SK-N-SH (cell line): ENCODE measurements around the gene MAP7D2. TPM values are rescaled to one million over a fixed set of nuclear protein-coding genes. Genes with fewer than 3 reads are reported as not detected.

Experiments used
- CTCF ChIA-PET: fragments of 300-600, 350-600 bp; formaldehyde crosslinking; extraction: SDS; loops from one replicate; lab custom pipeline; 2021; lab: Yijun Ruan, JAX
- POLR2A ChIA-PET: fragments of 350-600 bp; sonication (Branson Sonifier 250); formaldehyde crosslinking; extraction: SDS; loops from one replicate; lab custom pipeline; 2020; ENCODE audit warnings: antibody characterized with exemption, inconsistent platforms; lab: Yijun Ruan, JAX
- DNase-seq: peaks from one replicate; pipeline ENCODE4 v3.0.0; 2012
- H2AFZ ChIP-seq: fragments of 200-600 bp; sonication (generic); 2 replicates; pipeline ENCODE4 v1.8.1; 2016; ENCODE audit warnings: antibody characterized with exemption, mild to moderate bottlenecking, low read depth
- H3F3A ChIP-seq: fragments of 200-600 bp; sonication (generic); replicated peaks from 2 replicates; pipeline ENCODE3; 2016; ENCODE audit warnings: antibody characterized with exemption, mild to moderate bottlenecking; ENCODE audit not compliant: insufficient read depth
- H3K27ac ChIP-seq, 2 experiments: fragments of 200-500 bp in 1 of 2; fragments of 200-600 bp in 1 of 2; sonication (Bioruptor generic) in 1 of 2; sonication (generic), shearing (Covaris generic) in 1 of 2; 2 replicates each; pipeline versions ENCODE4 v1.5.1 to v1.6.1; 2014 to 2016; ENCODE audit warnings: low read depth in 2 of 2, inconsistent platforms in 1 of 2, low read length in 1 of 2, mild to moderate bottlenecking in 1 of 2, mixed read lengths in 1 of 2
- H3K27me3 ChIP-seq: fragments of 200-600 bp; sonication (generic), shearing (Covaris generic); 2 replicates; pipeline ENCODE4 v1.6.1; 2016; ENCODE audit warnings: mixed run types; ENCODE audit not compliant: insufficient read depth
- H3K36me3 ChIP-seq, 2 experiments: fragments of 200-500 bp in 1 of 2; fragments of 200-600 bp in 1 of 2; sonication (Bioruptor generic) in 1 of 2; sonication (generic) in 1 of 2; replicated peaks in 1 of 2; 2 replicates each; pipeline versions ENCODE3 to v1.5.1; 2014 to 2016; ENCODE audit warnings: low read length in 1 of 2, mild to moderate bottlenecking in 1 of 2; ENCODE audit not compliant: insufficient read depth in 2 of 2, control insufficient read depth in 1 of 2
- H3K4me1 ChIP-seq, 2 experiments: fragments of 200-500 bp in 1 of 2; fragments of 200-600 bp in 1 of 2; sonication (Bioruptor generic) in 1 of 2; sonication (generic), shearing (Covaris generic) in 1 of 2; 2 replicates each; pipeline versions ENCODE4 v1.5.1 to v1.6.1; 2014 to 2016; ENCODE audit warnings: low read depth in 1 of 2, low read length in 1 of 2, mixed run types in 1 of 2; ENCODE audit not compliant: insufficient read depth in 2 of 2, control insufficient read depth in 1 of 2
- H3K4me2 ChIP-seq: fragments of 200-600 bp; sonication (generic), shearing (Covaris generic); 2 replicates; pipeline ENCODE4 v1.6.1; 2017; ENCODE audit warnings: mixed run types
- H3K4me3 ChIP-seq, 2 experiments: fragments of 200-500 bp in 1 of 2; fragments of 200-600 bp in 1 of 2; sonication (Bioruptor generic) in 1 of 2; sonication (generic), shearing (Covaris generic) in 1 of 2; 2 replicates each; pipeline versions ENCODE4 v1.5.1 to v1.8.1; 2014 to 2016; ENCODE audit warnings: low read depth in 2 of 2, inconsistent platforms in 1 of 2, low read length in 1 of 2, mild to moderate bottlenecking in 1 of 2, mixed read lengths in 1 of 2, moderate library complexity in 1 of 2
- H3K79me2 ChIP-seq: fragments of 200-600 bp; sonication (generic); 2 replicates; pipeline ENCODE4 v1.8.1; 2017; ENCODE audit warnings: mild to moderate bottlenecking; ENCODE audit not compliant: insufficient read depth
- H3K9ac ChIP-seq: fragments of 200-600 bp; sonication (generic); 2 replicates; pipeline ENCODE4 v1.6.1; 2017; ENCODE audit warnings: mixed run types
- H3K9me2 ChIP-seq: fragments of 200-600 bp; sonication (generic); 2 replicates; pipeline ENCODE4 v1.6.1; 2017; ENCODE audit warnings: mixed run types
- H3K9me3 ChIP-seq: fragments of 200-600 bp; sonication (generic); 2 replicates; pipeline ENCODE4 v1.6.1; 2017; ENCODE audit warnings: mixed run types, mild to moderate bottlenecking, moderate library complexity
- H4K20me1 ChIP-seq: fragments of 200-600 bp; sonication (generic); 2 replicates; pipeline ENCODE4 v1.6.1; 2017; ENCODE audit warnings: mild to moderate bottlenecking, mixed run types; ENCODE audit not compliant: insufficient read depth
- CHD2 ChIP-seq: fragments of 150-350 bp; IDR thresholded peaks from 2 replicates; pipeline ENCODE4 v1.6.1; 2018; ENCODE audit warnings: low read length; ENCODE audit not compliant: partially characterized antibody
- ELF1 ChIP-seq: IDR thresholded peaks from 2 replicates; pipeline ENCODE4 v1.4.0; 2012
- EP300 ChIP-seq, 2 experiments: IDR thresholded peaks; 2 replicates each; pipeline versions ENCODE4 v1.4.0 to v1.6.1; 2012; ENCODE audit warnings: borderline replicate concordance in 1 of 2, low read depth in 1 of 2, low read length in 1 of 2
- EZH2phosphoT487 ChIP-seq: fragments of 200-600 bp; sonication (generic); IDR thresholded peaks from 2 replicates; pipeline ENCODE4 v1.6.1; 2017; ENCODE audit warnings: low read depth, mixed run types, mild to moderate bottlenecking, antibody characterized with exemption, moderate library complexity, borderline replicate concordance
- FOXJ3 ChIP-seq: sonication (generic); formaldehyde crosslinking; IDR thresholded peaks from 2 replicates; pipeline ENCODE4 v1.5.1; 2020; ENCODE audit warnings: mild to moderate bottlenecking, missing genetic modification reagents
- GABPA ChIP-seq: IDR thresholded peaks from 2 replicates; pipeline ENCODE4 v1.4.0; 2012; ENCODE audit warnings: low read depth, mild to moderate bottlenecking
- MAX ChIP-seq: IDR thresholded peaks from 2 replicates; pipeline ENCODE4 v1.4.0; 2012; ENCODE audit warnings: low read depth
- MEF2A ChIP-seq: IDR thresholded peaks from 2 replicates; pipeline ENCODE4 v1.4.0; 2012; ENCODE audit warnings: low read depth, borderline replicate concordance
- MXI1 ChIP-seq: IDR thresholded peaks from 2 replicates; pipeline ENCODE4 v1.6.1; 2012; ENCODE audit warnings: mild to moderate bottlenecking, low read depth, low read length, improper control_type of control experiment
- NFIC ChIP-seq: IDR thresholded peaks from 2 replicates; pipeline ENCODE4 v1.4.0; 2012; ENCODE audit warnings: borderline replicate concordance
- NRF1 ChIP-seq: IDR thresholded peaks from 2 replicates; pipeline ENCODE4 v1.6.1; 2012; ENCODE audit warnings: low read depth, mild to moderate bottlenecking, low read length
- POLR2AphosphoS5 ChIP-seq: IDR thresholded peaks from 2 replicates; pipeline ENCODE4 v1.6.1; 2012; ENCODE audit warnings: low read depth, low read length
- RAD21 ChIP-seq: IDR thresholded peaks from 2 replicates; pipeline ENCODE4 v1.6.1; 2012; ENCODE audit warnings: mild to moderate bottlenecking, low read length
- RFX5 ChIP-seq: IDR thresholded peaks from 2 replicates; pipeline ENCODE4 v1.6.1; 2012; ENCODE audit warnings: mild to moderate bottlenecking, improper control_type of control experiment, low read length
- RXRA ChIP-seq: IDR thresholded peaks from 2 replicates; pipeline ENCODE4 v1.4.0; 2012; ENCODE audit warnings: low read depth, mild to moderate bottlenecking, borderline replicate concordance
- TAF1 ChIP-seq: IDR thresholded peaks from 2 replicates; pipeline ENCODE4 v1.6.1; 2012; ENCODE audit warnings: low read depth, mild to moderate bottlenecking, low read length, moderate library complexity, borderline replicate concordance
- TCF12 ChIP-seq: IDR thresholded peaks from 2 replicates; pipeline ENCODE4 v1.4.0; 2012
- USF1 ChIP-seq: IDR thresholded peaks from 2 replicates; pipeline ENCODE4 v1.4.0; 2012; ENCODE audit warnings: low read depth, borderline replicate concordance
- YY1 ChIP-seq: IDR thresholded peaks from 2 replicates; pipeline ENCODE4 v1.4.0; 2012; ENCODE audit warnings: low read depth, mild to moderate bottlenecking
- WGBS: methylation state at CpG from one replicate; pipeline ENCODE4 v1.1.6; 2017; ENCODE audit warnings: low lambda C conversion rate; 5-methylcytosine and 5-hydroxymethylcytosine counted together
- polyA plus RNA-seq, 3 experiments: library from polyadenylated mRNA; depleted of rRNA; stranded (reverse); fragments of >200 nt; gene quantifications; 2 replicates each; pipeline ENCODE4 v1.2.3, GENCODE V29; 2012
- TF ChIP-seq, protein P1 (sequence below): IDR thresholded peaks from 2 replicates; pipeline ENCODE4 v1.4.0; 2012; ENCODE audit warnings: low read depth, borderline replicate concordance

MAP7D2 gene
- polyA plus RNA-seq, 1 of the 3 experiments (the other 2 are of a cell fraction), result 2.7 TPM

DNA sequence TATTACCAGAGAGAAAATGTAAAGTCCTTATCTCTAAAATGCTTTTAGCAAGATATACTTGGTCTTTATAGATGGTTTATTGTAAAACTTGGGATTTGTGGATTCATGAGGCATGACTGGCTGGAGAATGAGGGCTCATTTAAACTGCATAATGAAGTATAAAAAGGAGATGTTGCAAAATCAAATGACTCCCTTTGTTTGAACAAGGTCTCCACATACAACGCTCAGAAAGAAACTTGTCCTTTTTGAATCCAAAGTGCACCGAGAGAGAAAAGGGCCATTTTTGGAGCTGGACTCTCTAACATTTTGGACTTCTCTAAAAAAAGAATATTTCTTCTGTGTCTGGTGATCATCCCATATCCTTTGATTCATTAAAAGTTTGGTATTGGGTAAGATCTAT, 32.6 kb upstream of the MAP7D2 start:
- no peak for DNase-seq
- Histone ChIP-seq H3K4me2 (no peak overlapping the region), H2AFZ (no peak overlapping the region), H3K27ac (no peak overlapping the region), H3K9ac (no peak overlapping the region), H3K4me3 (no peak overlapping the region), H3K36me3 (peaks cover 18 to 28% of the 10 kb centered on the region in 2 experiments), H3F3A (no peaks in the 10 kb centered on the region), H3K9me3 (no peaks in the 10 kb centered on the region)
- WGBS, result 49% methylated on average over 2 of the region's 2 CpGs
- POLR2A ChIA-PET, result no interaction called here
- CTCF ChIA-PET, result no interaction called here
- TF ChIP-seq EP300 (IDR thresholded peaks at IDR 0.05; ENCODE audit: borderline replicate concordance in 1 of 2, low read depth in 1 of 2, low read length in 1 of 2), result no peak
- no peak for TF ChIP-seq EZH2phosphoT487
- no peak for TF ChIP-seq POLR2AphosphoS5
- no peak for TF ChIP-seq USF1
- TF ChIP-seq ELF1, result no peak
- TF ChIP-seq TCF12, result no peak
- no peak for TF ChIP-seq CHD2
- TF ChIP-seq GABPA, result no peak
- no peak for TF ChIP-seq MEF2A
- no peak for TF ChIP-seq NRF1
- TF ChIP-seq, protein P1, sequence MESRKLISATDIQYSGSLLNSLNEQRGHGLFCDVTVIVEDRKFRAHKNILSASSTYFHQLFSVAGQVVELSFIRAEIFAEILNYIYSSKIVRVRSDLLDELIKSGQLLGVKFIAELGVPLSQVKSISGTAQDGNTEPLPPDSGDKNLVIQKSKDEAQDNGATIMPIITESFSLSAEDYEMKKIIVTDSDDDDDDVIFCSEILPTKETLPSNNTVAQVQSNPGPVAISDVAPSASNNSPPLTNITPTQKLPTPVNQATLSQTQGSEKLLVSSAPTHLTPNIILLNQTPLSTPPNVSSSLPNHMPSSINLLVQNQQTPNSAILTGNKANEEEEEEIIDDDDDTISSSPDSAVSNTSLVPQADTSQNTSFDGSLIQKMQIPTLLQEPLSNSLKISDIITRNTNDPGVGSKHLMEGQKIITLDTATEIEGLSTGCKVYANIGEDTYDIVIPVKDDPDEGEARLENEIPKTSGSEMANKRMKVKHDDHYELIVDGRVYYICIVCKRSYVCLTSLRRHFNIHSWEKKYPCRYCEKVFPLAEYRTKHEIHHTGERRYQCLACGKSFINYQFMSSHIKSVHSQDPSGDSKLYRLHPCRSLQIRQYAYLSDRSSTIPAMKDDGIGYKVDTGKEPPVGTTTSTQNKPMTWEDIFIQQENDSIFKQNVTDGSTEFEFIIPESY, result no peak
- TF ChIP-seq TAF1, result no peak
- no peak for TF ChIP-seq RFX5
- TF ChIP-seq FOXJ3 (CRISPR knock-in tag), result no peak
- no peak for TF ChIP-seq MAX
- no peak for TF ChIP-seq MXI1
- TF ChIP-seq RAD21, result no peak
- no peak for TF ChIP-seq YY1
- no peak for TF ChIP-seq NFIC
- TF ChIP-seq RXRA, result no peak
- TF ChIP-seq, all 33 proteins: peak for 0
- Histone ChIP-seq H4K20me1 (no peaks in the 10 kb centered on the region), H3K27me3 (no peaks in the 10 kb centered on the region), H3K9me2 (no peaks in the 10 kb centered on the region), H3K4me1 (peaks cover 0 to 2% of the 10 kb centered on the region in 2 experiments; a peak in 1 of 4 replicates), H3K79me2 (no peaks in the 10 kb centered on the region)
